H9 (cell line): ENCODE data around the gene GATA6. TPM values are rescaled to one million over a fixed set of nuclear protein-coding genes. Genes with fewer than 3 reads are reported as not detected.

Experiments
- DNase-seq: peaks from one replicate; pipeline ENCODE4 v3.0.0-alpha.2; 2017
- H2AFZ ChIP-seq: one replicate; pipeline ENCODE4 v1.6.1; 2013; ENCODE audit warnings: mild to moderate bottlenecking, low read length, control low read depth, moderate library complexity
- H2AK5ac ChIP-seq: 2 replicates; pipeline ENCODE4 v1.6.1; 2013; ENCODE audit warnings: low read length, control low read depth, mixed read lengths; ENCODE audit not compliant: insufficient read length
- H2BK120ac ChIP-seq: one replicate; pipeline ENCODE4 v1.6.1; 2013; ENCODE audit warnings: low read depth, mild to moderate bottlenecking, low read length, control low read depth, inconsistent platforms; ENCODE audit not compliant: poor library complexity, severe bottlenecking
- H2BK12ac ChIP-seq: 2 replicates; pipeline ENCODE4 v1.6.1; 2013; ENCODE audit warnings: low read length, control low read depth, mixed read lengths, low read depth; ENCODE audit not compliant: insufficient read length
- H2BK15ac ChIP-seq: 2 replicates; pipeline ENCODE4 v1.6.1; 2013; ENCODE audit warnings: low read depth, low read length, control low read depth
- H2BK20ac ChIP-seq: one replicate; pipeline ENCODE4 v1.6.1; 2013; ENCODE audit warnings: low read depth, mild to moderate bottlenecking, low read length, control low read depth, inconsistent platforms; ENCODE audit not compliant: poor library complexity, severe bottlenecking
- H2BK5ac ChIP-seq: 2 replicates; pipeline ENCODE4 v1.6.1; 2013; ENCODE audit warnings: low read length, control low read depth, mixed read lengths; ENCODE audit not compliant: insufficient read length
- H3K14ac ChIP-seq: 2 replicates; pipeline ENCODE4 v1.6.1; 2013; ENCODE audit warnings: low read length, control low read depth; ENCODE audit not compliant: insufficient read depth
- H3K18ac ChIP-seq: 2 replicates; pipeline ENCODE4 v1.6.1; 2013; ENCODE audit warnings: low read depth, mild to moderate bottlenecking, mixed read lengths, low read length, control low read depth; ENCODE audit not compliant: insufficient read length
- H3K23ac ChIP-seq: 2 replicates; pipeline ENCODE4 v1.6.1; 2013; ENCODE audit warnings: low read length, control low read depth, mixed read lengths, low read depth; ENCODE audit not compliant: insufficient read length
- H3K23me2 ChIP-seq: 2 replicates; pipeline ENCODE4 v1.6.1; 2013; ENCODE audit warnings: low read depth, mild to moderate bottlenecking, mixed read lengths, low read length, control low read depth; ENCODE audit not compliant: insufficient read length, poor library complexity, severe bottlenecking
- H3K27ac ChIP-seq: 2 replicates; pipeline ENCODE4 v1.5.1; 2013; ENCODE audit warnings: low read length, control low read depth, mixed read lengths, low read depth; ENCODE audit not compliant: insufficient read length
- H3K27me3 ChIP-seq: 2 replicates; pipeline ENCODE4 v1.6.1; 2013; ENCODE audit warnings: low read length, control low read depth, inconsistent platforms; ENCODE audit not compliant: insufficient read depth
- H3K4ac ChIP-seq: 2 replicates; pipeline ENCODE4 v1.6.1; 2013; ENCODE audit warnings: low read depth, mild to moderate bottlenecking, control low read depth, inconsistent platforms, low read length, moderate library complexity
- H3K4me1 ChIP-seq: 2 replicates; pipeline ENCODE4 v1.6.1; 2013; ENCODE audit warnings: low read length, control low read depth, inconsistent platforms; ENCODE audit not compliant: insufficient read depth
- H3K4me2 ChIP-seq: 2 replicates; pipeline ENCODE4 v1.6.1; 2013; ENCODE audit warnings: low read length, control low read depth, mixed read lengths; ENCODE audit not compliant: insufficient read length, insufficient read depth
- H3K56ac ChIP-seq: 2 replicates; pipeline ENCODE4 v1.6.1; 2013; ENCODE audit warnings: low read depth, mild to moderate bottlenecking, mixed read lengths, low read length, control low read depth; ENCODE audit not compliant: insufficient read length
- H3K79me1 ChIP-seq: 2 replicates; pipeline ENCODE4 v1.6.1; 2013; ENCODE audit warnings: low read depth, mild to moderate bottlenecking, moderate library complexity, low read length, control low read depth, inconsistent platforms; ENCODE audit not compliant: insufficient read depth, poor library complexity, severe bottlenecking
- H3K79me2 ChIP-seq: 2 replicates; pipeline ENCODE4 v1.6.1; 2013; ENCODE audit warnings: low read length, control low read depth, inconsistent platforms; ENCODE audit not compliant: insufficient read depth
- H3K9ac ChIP-seq: 2 replicates; pipeline ENCODE4 v1.6.1; 2013; ENCODE audit warnings: low read length, control low read depth, mixed read lengths; ENCODE audit not compliant: insufficient read length; ENCODE audit errors: extremely low read depth
- H3K9me3 ChIP-seq: one replicate; pipeline ENCODE4 v1.6.1; 2013; ENCODE audit warnings: low read depth, low read length, inconsistent platforms; ENCODE audit not compliant: control insufficient read depth
- H3T11ph ChIP-seq: one replicate; pipeline ENCODE4 v1.6.1; 2013; ENCODE audit warnings: mild to moderate bottlenecking, low read length, control low read depth, inconsistent platforms
- H4K20me1 ChIP-seq: one replicate; pipeline ENCODE4 v1.6.1; 2013; ENCODE audit not compliant: control insufficient read depth, insufficient read length, insufficient read depth
- H4K5ac ChIP-seq: 2 replicates; pipeline ENCODE4 v1.6.1; 2013; ENCODE audit warnings: low read depth, mild to moderate bottlenecking, mixed read lengths, low read length, control low read depth; ENCODE audit not compliant: insufficient read length
- H4K8ac ChIP-seq: replicated peaks from 2 replicates; pipeline ENCODE4 v1.6.1; 2013; ENCODE audit warnings: low read length, control low read depth, mixed read lengths, low read depth; ENCODE audit not compliant: insufficient read length
- H4K91ac ChIP-seq: 2 replicates; pipeline ENCODE4 v1.6.1; 2013; ENCODE audit warnings: low read depth, mild to moderate bottlenecking, moderate library complexity, mixed read lengths, low read length, control low read depth; ENCODE audit not compliant: insufficient read length
- H3K27ac Mint-ChIP-seq, 3 experiments: 2 replicates in 2 of 3; 3 replicates in 1 of 3; pipeline ENCODE4 v1.8.0; 2020 to 2021; ENCODE audit warnings: mixed read lengths in 3 of 3, mild to moderate bottlenecking in 1 of 3, moderate library complexity in 1 of 3
- H3K27me3 Mint-ChIP-seq: 2 replicates; pipeline ENCODE4 v1.8.0; 2021; ENCODE audit warnings: low read depth, mild to moderate bottlenecking, moderate library complexity, mixed read lengths
- H3K36me3 Mint-ChIP-seq, 3 experiments: 2 replicates in 2 of 3; 3 replicates in 1 of 3; pipeline ENCODE4 v1.8.0; 2020 to 2021; ENCODE audit warnings: low read depth in 3 of 3, mixed read lengths in 3 of 3; ENCODE audit not compliant: insufficient read depth in 1 of 3
- H3K4me1 Mint-ChIP-seq, 2 experiments: 2 replicates each; pipeline ENCODE4 v1.8.0; 2020; ENCODE audit warnings: mixed read lengths in 2 of 2
- H3K4me3 Mint-ChIP-seq, 2 experiments: 2 replicates in 1 of 2; 3 replicates in 1 of 2; pipeline ENCODE4 v1.8.0; 2020 to 2021; ENCODE audit warnings: mild to moderate bottlenecking in 2 of 2, mixed read lengths in 2 of 2, moderate library complexity in 1 of 2
- H3K9me3 Mint-ChIP-seq, 2 experiments: 2 replicates in 1 of 2; 3 replicates in 1 of 2; pipeline ENCODE4 v1.8.0; 2020; ENCODE audit warnings: mild to moderate bottlenecking in 2 of 2, mixed read lengths in 2 of 2, moderate library complexity in 1 of 2
- WGBS: extraction: QIAGEN DNeasy Blood & Tissue Kit; methylation state at CpG from one replicate; pipeline ENCODE4 v1.1.7; 2013; ENCODE audit warnings: missing lambda C conversion rate, low lambda C conversion rate, mixed read lengths; ENCODE audit not compliant: insufficient read length; ENCODE audit errors: extremely low coverage; 5-methylcytosine and 5-hydroxymethylcytosine counted together
- total RNA-seq: library from RNA; stranded (reverse); gene quantifications from 2 replicates; pipeline ENCODE4 v1.2.1, GENCODE V29; 2021
- TF ChIP-seq, protein P1 (sequence below): fragments of 200-600 bp; sonication (generic); conservative IDR thresholded peaks from 3 replicates; pipeline ENCODE4 v1.8.0; 2021; ENCODE audit warnings: antibody characterized with exemption, mild to moderate bottlenecking

The GATA6 gene
- total RNA-seq, 1 experiment from 2014 or later, result not detected

- Histone ChIP-seq H3K14ac (no peak overlapping the region), H3K4me2 (no peak overlapping the region), H3T11ph (no peak overlapping the region), H3K56ac (no peak overlapping the region), H2AK5ac (no peak overlapping the region), H4K5ac (no peak overlapping the region), H3K79me2 (no peaks in the 10 kb centered on the region), H2BK5ac (no peak overlapping the region), H2BK20ac (no peak overlapping the region), H3K4me1 (no peaks in the 10 kb centered on the region), H2BK12ac (no peak overlapping the region), H3K27ac (no peak overlapping the region), H4K20me1 (no peaks in the 10 kb centered on the region), H3K23me2 (no peaks in the 10 kb centered on the region), H2AFZ (no peak overlapping the region), H4K91ac (no peak overlapping the region), H3K23ac (no peak overlapping the region), H4K8ac (no peak overlapping the region), H3K4ac (no peak overlapping the region), H3K79me1 (no peaks in the 10 kb centered on the region), H2BK120ac (no peak overlapping the region), H3K18ac (no peak overlapping the region), H3K27me3 (no peaks in the 10 kb centered on the region), H3K9me3 (no peaks in the 10 kb centered on the region), H2BK15ac (no peak overlapping the region), H3K9ac (no peak overlapping the region)
- TF ChIP-seq, protein P1, sequence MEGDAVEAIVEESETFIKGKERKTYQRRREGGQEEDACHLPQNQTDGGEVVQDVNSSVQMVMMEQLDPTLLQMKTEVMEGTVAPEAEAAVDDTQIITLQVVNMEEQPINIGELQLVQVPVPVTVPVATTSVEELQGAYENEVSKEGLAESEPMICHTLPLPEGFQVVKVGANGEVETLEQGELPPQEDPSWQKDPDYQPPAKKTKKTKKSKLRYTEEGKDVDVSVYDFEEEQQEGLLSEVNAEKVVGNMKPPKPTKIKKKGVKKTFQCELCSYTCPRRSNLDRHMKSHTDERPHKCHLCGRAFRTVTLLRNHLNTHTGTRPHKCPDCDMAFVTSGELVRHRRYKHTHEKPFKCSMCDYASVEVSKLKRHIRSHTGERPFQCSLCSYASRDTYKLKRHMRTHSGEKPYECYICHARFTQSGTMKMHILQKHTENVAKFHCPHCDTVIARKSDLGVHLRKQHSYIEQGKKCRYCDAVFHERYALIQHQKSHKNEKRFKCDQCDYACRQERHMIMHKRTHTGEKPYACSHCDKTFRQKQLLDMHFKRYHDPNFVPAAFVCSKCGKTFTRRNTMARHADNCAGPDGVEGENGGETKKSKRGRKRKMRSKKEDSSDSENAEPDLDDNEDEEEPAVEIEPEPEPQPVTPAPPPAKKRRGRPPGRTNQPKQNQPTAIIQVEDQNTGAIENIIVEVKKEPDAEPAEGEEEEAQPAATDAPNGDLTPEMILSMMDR, result no peak
- WGBS, result no CpG with 5 or more reads among the region's 4 CpGs
- Mint-ChIP-seq H3K27me3 (peaks cover 18% of the 10 kb centered on the region), H3K27ac (no peak overlapping the region), H3K4me3 (no peak overlapping the region), H3K4me1 (peaks cover 5 to 19% of the 10 kb centered on the region in 2 experiments), H3K36me3 (no peaks in the 10 kb centered on the region), H3K9me3 (no peaks in the 10 kb centered on the region)
- DNase-seq, result no peak
Measured at GRCh38 chr18:22191923-22192322, 22.5 kb downstream of the GATA6 start.
